AG09319 (cell line): Measurements from ENCODE around the gene SEC16A.

Experiments
- DNase-seq: peaks from one replicate; pipeline ENCODE4 v3.0.0-alpha.2; 2010; ENCODE audit warnings: low read depth; ENCODE audit errors: extremely low read depth
- CTCF ChIP-seq: IDR thresholded peaks from 2 replicates; pipeline ENCODE4 v1.5.1; 2011; ENCODE audit warnings: low read depth, mild to moderate bottlenecking, inconsistent platforms, low read length, moderate library complexity

The SEC16A gene

GRCh38 chr9:136505406-136506403 is 22.9 kb upstream of the SEC16A start:
- no peak for TF ChIP-seq CTCF

DNA sequence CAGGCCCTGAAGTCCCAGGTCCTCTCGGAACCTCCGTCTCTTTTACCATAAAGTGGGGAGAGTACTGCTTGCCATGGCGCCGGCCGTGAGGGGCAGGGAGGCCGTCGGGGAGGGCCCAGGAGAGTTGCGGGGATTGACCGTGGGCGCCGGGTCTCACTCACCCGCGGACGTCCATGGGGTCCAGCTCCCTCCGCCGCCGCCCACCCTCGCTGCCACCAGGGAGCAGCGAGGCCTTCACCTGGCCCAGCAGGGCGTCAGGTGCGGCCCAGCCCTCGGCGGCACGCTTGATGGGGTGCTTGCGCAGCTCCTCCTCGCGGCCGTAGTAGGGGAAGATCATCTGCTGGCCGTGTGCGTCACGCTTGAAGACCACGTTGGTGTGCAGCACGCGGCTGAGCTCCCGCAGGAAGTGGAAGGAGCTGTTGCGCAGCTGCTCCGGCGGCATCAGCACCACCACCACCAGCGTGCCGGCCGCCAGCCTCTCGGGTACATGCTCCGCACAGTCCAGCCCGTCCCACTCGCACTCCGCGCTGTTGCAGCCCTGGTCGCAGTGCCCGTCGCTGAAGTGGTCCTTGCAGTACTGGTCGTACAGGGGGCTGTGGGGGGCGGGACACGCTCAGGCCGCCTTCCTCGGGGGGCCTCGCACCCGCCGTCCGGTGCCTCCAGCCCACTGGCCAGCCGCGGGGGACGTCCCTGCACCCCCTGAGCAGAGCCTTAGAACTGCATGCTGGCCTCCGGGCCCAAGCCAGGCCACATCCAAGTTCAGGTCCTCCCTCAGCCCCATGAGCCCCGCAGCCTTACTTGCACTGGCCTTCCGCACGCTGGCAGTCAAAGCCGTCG is 21.9 kb upstream of the SEC16A start:
- no peak for DNase-seq
- TF ChIP-seq CTCF, result no peak

More at GRCh38 chr9:136505406-136506403, 22.9 kb upstream of the SEC16A start:
- no peak for DNase-seq

- DNase-seq, result no peak
- TF ChIP-seq CTCF, result no peak
Measured at GRCh38 chr9:136502940-136503550, 20.2 kb upstream of the SEC16A start.

- no peak for TF ChIP-seq CTCF
- DNase-seq, result no peak
Measured at GRCh38 chr9:136502196-136502595, 19.4 kb upstream of the SEC16A start.

DNA sequence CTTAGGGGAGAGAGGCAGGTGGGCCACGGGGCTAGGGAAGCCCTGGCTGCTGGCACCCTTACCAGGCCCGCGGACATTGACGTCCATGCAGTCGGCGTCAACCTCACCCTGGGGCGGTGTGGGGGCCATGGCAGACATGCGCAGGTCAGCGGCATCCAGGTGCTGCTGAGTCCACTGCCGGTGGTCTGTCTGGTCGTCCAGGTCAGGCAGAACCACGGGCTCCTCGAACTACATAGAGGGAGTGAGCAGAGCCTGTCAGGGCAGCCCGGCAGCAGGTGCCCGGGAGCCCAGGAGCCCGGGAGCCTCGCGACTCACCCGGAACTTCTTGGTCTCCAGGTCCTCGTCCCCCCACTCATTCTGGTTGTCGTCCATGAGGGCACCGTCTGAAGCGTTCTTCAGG is 18.8 kb upstream of the SEC16A start:
- no peak for DNase-seq
- no peak for TF ChIP-seq CTCF

- no peak for TF ChIP-seq CTCF
- no peak for DNase-seq
Measured at GRCh38 chr9:136499935-136500910, 17.4 kb upstream of the SEC16A start.
